ENCODE results near the gene NFU1. TPM values are rescaled to one million over a fixed set of nuclear protein-coding genes. Genes with fewer than 3 reads are reported as not detected.

The NFU1 gene
- total and polyA plus RNA-seq, 2 experiments from 2014 or later = 39.9 to 102 TPM

DNA sequence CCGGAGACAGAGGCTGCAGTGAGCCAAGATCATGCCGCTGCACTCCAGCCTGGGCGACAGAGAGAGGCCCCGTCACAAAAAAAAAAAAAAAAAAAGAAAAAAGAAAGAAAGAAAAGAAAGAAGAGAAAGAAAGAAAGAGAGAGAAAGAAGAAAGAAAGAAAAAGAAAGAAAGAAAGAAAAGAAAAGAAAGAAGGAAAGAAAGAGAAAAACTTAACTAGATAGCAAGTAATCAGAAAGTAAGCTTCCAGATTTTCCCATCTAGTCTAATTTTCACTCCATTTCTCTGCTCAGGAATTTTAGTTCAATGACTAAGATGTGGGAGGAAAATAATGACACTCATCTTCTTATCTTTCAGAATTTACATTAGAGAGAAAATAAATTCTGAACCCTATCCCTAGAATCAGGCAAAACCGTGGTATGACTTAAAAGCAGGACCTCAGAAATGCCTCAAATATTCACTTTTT, 52.6 kb downstream of the NFU1 start:
- Mint-ChIP-seq H3K27ac (no peak overlapping the region), H3K4me1 (peaks cover 26% of the 10 kb centered on the region), H3K9me3 (no peaks in the 10 kb centered on the region; the same call in 2 of the 3 replicates), H3K4me3 (no peak overlapping the region), H3K36me3 (ENCODE audit: low read depth) (no peaks in the 10 kb centered on the region; the same call in 2 of the 3 replicates), H3K27me3 (ENCODE audit: insufficient read depth, low read depth, poor library complexity) (no peaks in the 10 kb centered on the region)
- Histone ChIP-seq H3K36me3 (ENCODE audit: insufficient read depth) (no peaks in the 10 kb centered on the region), H2AFZ (no peak overlapping the region), H3F3A (replicated peaks; ENCODE audit: low read depth) (no peaks in the 10 kb centered on the region; the same call in 1 of the 2 replicates), H3K9me2 (ENCODE audit: insufficient read depth) (no peaks in the 10 kb centered on the region), H3K27ac (ENCODE audit: low read depth) (no peak overlapping the region), H3K79me2 (replicated peaks; ENCODE audit: insufficient read depth) (peaks cover 70% of the 10 kb centered on the region), H3K27me3 (ENCODE audit: insufficient read depth) (no peaks in the 10 kb centered on the region), H3K4me1 (ENCODE audit: insufficient read depth) (peaks cover 22% of the 10 kb centered on the region), H3K4me2 (no peak overlapping the region), H3K4me3 (no peak overlapping the region), H4K20me1 (replicated peaks; ENCODE audit: insufficient read depth) (peaks cover 15% of the 10 kb centered on the region)
- TF ChIP-seq, protein P1, sequence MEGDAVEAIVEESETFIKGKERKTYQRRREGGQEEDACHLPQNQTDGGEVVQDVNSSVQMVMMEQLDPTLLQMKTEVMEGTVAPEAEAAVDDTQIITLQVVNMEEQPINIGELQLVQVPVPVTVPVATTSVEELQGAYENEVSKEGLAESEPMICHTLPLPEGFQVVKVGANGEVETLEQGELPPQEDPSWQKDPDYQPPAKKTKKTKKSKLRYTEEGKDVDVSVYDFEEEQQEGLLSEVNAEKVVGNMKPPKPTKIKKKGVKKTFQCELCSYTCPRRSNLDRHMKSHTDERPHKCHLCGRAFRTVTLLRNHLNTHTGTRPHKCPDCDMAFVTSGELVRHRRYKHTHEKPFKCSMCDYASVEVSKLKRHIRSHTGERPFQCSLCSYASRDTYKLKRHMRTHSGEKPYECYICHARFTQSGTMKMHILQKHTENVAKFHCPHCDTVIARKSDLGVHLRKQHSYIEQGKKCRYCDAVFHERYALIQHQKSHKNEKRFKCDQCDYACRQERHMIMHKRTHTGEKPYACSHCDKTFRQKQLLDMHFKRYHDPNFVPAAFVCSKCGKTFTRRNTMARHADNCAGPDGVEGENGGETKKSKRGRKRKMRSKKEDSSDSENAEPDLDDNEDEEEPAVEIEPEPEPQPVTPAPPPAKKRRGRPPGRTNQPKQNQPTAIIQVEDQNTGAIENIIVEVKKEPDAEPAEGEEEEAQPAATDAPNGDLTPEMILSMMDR (conservative IDR thresholded peaks at IDR 0.05; ENCODE audit: low read depth in 2 of 2) = no peak
- TF ChIP-seq ZNF114 (CRISPR knock-in tag; IDR thresholded peaks at IDR 0.05) = no peak
- TF ChIP-seq, protein P2, sequence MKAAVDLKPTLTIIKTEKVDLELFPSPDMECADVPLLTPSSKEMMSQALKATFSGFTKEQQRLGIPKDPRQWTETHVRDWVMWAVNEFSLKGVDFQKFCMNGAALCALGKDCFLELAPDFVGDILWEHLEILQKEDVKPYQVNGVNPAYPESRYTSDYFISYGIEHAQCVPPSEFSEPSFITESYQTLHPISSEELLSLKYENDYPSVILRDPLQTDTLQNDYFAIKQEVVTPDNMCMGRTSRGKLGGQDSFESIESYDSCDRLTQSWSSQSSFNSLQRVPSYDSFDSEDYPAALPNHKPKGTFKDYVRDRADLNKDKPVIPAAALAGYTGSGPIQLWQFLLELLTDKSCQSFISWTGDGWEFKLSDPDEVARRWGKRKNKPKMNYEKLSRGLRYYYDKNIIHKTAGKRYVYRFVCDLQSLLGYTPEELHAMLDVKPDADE (IDR thresholded peaks at IDR 0.05) = no peak
- no peak for TF ChIP-seq NANOG (IDR thresholded peaks at IDR 0.05; ENCODE audit: borderline replicate concordance)
- TF ChIP-seq CREB1 (CRISPR knock-in tag; IDR thresholded peaks at IDR 0.05; ENCODE audit: low read depth) = no peak
- TF ChIP-seq, protein P3, sequence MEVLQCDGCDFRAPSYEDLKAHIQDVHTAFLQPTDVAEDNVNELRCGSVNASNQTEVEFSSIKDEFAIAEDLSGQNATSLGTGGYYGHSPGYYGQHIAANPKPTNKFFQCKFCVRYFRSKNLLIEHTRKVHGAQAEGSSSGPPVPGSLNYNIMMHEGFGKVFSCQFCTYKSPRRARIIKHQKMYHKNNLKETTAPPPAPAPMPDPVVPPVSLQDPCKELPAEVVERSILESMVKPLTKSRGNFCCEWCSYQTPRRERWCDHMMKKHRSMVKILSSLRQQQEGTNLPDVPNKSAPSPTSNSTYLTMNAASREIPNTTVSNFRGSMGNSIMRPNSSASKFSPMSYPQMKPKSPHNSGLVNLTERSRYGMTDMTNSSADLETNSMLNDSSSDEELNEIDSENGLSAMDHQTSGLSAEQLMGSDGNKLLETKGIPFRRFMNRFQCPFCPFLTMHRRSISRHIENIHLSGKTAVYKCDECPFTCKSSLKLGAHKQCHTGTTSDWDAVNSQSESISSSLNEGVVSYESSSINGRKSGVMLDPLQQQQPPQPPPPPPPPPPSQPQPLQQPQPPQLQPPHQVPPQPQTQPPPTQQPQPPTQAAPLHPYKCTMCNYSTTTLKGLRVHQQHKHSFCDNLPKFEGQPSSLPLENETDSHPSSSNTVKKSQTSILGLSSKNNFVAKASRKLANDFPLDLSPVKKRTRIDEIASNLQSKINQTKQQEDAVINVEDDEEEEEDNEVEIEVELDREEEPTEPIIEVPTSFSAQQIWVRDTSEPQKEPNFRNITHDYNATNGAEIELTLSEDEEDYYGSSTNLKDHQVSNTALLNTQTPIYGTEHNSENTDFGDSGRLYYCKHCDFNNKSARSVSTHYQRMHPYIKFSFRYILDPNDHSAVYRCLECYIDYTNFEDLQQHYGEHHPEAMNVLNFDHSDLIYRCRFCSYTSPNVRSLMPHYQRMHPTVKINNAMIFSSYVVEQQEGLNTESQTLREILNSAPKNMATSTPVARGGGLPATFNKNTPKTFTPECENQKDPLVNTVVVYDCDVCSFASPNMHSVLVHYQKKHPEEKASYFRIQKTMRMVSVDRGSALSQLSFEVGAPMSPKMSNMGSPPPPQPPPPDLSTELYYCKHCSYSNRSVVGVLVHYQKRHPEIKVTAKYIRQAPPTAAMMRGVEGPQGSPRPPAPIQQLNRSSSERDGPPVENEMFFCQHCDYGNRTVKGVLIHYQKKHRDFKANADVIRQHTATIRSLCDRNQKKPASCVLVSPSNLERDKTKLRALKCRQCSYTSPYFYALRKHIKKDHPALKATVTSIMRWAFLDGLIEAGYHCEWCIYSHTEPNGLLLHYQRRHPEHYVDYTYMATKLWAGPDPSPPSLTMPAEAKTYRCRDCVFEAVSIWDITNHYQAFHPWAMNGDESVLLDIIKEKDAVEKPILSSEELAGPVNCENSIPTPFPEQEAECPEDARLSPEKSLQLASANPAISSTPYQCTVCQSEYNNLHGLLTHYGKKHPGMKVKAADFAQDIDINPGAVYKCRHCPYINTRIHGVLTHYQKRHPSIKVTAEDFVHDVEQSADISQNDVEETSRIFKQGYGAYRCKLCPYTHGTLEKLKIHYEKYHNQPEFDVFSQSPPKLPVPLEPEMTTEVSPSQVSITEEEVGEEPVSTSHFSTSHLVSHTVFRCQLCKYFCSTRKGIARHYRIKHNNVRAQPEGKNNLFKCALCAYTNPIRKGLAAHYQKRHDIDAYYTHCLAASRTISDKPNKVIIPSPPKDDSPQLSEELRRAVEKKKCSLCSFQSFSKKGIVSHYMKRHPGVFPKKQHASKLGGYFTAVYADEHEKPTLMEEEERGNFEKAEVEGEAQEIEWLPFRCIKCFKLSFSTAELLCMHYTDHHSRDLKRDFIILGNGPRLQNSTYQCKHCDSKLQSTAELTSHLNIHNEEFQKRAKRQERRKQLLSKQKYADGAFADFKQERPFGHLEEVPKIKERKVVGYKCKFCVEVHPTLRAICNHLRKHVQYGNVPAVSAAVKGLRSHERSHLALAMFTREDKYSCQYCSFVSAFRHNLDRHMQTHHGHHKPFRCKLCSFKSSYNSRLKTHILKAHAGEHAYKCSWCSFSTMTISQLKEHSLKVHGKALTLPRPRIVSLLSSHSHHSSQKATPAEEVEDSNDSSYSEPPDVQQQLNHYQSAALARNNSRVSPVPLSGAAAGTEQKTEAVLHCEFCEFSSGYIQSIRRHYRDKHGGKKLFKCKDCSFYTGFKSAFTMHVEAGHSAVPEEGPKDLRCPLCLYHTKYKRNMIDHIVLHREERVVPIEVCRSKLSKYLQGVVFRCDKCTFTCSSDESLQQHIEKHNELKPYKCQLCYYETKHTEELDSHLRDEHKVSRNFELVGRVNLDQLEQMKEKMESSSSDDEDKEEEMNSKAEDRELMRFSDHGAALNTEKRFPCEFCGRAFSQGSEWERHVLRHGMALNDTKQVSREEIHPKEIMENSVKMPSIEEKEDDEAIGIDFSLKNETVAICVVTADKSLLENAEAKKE (CRISPR knock-in tag; IDR thresholded peaks at IDR 0.05) = no peak
- DNase-seq (ENCODE audit: low spot score) (no peak), ATAC-seq (no peak)

Data from GM23338 (cell line).